Measurements from ENCODE around the gene GALR1. TPM values are rescaled to one million over a fixed set of nuclear protein-coding genes. Genes with fewer than 3 reads are reported as not detected.

The GALR1 gene
- polyA plus RNA-seq, 4 donors = 0.06 to 0.10 (median 0.08) TPM

GRCh38 chr18:77316641-77317040, 67.0 kb downstream of the GALR1 start:
- DNase-seq (ENCODE audit: low read depth in 4 of 4, low spot score in 3 of 4) = no peak

GRCh38 chr18:77320971-77321559, 71.4 kb downstream of the GALR1 start:
- no peak for DNase-seq (ENCODE audit: low read depth in 4 of 4, low spot score in 3 of 4)

- no peak for DNase-seq (ENCODE audit: low read depth in 4 of 4, low spot score in 3 of 4)
Measured at GRCh38 chr18:77321823-77322805, 72.5 kb downstream of the GALR1 start.

- DNase-seq (ENCODE audit: low read depth in 4 of 4, low spot score in 3 of 4) = no peak
Measured at GRCh38 chr18:77323640-77324299, 74.1 kb downstream of the GALR1 start.

Other genes with a start within 250 kb of the GALR1 start
- 10 to 100 TPM; 19.6 to 25.1 (median 20.5) TPM for gene MBP, start 117.1 kb upstream of the GALR1 start, polyA plus RNA-seq (ENCODE audit: insufficient read length in 4 of 4)

All from right renal pelvis (tissue), 4 donors.